ENCODE results near the gene FRYL.

- TF ChIP-seq CTCF (conservative IDR thresholded peaks at IDR 0.05; ENCODE audit: low read length) (peak; percentile 95), EZH2phosphoT487 (IDR thresholded peaks at IDR 0.05; ENCODE audit: borderline replicate concordance) (no peak)
These were observed 201.7 kb downstream of the FRYL start for GRCh38 chr4:48578132-48578968.

Data from Loucy (cell line).